ENCODE results near the gene SDK1. TPM values are rescaled to one million over a fixed set of nuclear protein-coding genes. Genes with fewer than 3 reads are reported as not detected.

SDK1 gene
- total RNA-seq, 1 donor from 2014 or later, result 0.26 TPM

DNA sequence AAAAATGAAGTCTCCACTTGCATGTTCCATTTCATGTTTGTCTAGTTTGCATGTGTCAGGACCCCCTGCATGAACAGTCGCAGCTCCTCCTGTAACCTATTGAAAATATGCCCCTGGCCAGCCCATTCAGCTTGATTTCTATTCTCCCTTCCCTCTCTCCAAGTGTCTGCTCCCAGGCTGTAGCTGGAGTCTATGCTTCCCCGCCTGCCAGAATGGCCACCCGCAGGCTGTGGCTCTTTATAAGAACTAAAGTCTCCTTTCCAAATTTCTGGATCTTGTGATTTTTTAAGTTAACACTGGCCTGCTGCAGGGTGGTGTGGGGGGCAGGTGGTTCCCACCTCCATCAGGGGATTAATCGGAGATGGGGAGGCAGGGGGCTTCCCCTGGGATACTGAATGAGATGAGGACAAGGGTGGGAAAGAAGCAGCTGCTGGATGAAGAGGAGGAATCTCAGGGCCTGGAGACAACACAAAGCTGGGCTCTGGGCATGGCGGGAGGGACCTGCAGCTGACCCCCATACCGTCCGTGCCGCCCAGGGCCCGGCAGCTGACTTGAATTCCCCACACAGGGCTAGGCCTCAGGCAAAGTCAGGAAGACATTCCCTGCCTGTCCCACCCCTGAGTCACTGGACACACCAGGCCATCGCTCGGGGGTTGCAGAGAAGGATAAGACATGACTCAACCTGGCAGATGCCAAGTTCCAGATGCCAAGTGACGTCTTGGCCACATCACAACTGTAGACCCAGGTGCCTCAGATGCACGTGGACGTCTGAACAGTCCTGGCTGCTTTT is 981.6 kb downstream of the SDK1 start:
- no peak overlapping the region for H3K4me3 ChIP-seq (ENCODE audit: low read depth, low read length)
- DNase-seq (ENCODE audit: low read depth) (peak; percentile 19), FAIRE-seq (no peak)
- TF ChIP-seq, protein P1, sequence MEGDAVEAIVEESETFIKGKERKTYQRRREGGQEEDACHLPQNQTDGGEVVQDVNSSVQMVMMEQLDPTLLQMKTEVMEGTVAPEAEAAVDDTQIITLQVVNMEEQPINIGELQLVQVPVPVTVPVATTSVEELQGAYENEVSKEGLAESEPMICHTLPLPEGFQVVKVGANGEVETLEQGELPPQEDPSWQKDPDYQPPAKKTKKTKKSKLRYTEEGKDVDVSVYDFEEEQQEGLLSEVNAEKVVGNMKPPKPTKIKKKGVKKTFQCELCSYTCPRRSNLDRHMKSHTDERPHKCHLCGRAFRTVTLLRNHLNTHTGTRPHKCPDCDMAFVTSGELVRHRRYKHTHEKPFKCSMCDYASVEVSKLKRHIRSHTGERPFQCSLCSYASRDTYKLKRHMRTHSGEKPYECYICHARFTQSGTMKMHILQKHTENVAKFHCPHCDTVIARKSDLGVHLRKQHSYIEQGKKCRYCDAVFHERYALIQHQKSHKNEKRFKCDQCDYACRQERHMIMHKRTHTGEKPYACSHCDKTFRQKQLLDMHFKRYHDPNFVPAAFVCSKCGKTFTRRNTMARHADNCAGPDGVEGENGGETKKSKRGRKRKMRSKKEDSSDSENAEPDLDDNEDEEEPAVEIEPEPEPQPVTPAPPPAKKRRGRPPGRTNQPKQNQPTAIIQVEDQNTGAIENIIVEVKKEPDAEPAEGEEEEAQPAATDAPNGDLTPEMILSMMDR (IDR thresholded peaks at IDR 0.05; ENCODE audit: insufficient read depth, low read length, severe bottlenecking), result no peak
- no peaks in the 10 kb centered on the region for H3K27me3 ChIP-seq (ENCODE audit: control insufficient read depth, insufficient read depth, low read length)
- no peaks in the 10 kb centered on the region for H3K36me3 ChIP-seq (ENCODE audit: control insufficient read depth, insufficient read depth, low read length)

DNA sequence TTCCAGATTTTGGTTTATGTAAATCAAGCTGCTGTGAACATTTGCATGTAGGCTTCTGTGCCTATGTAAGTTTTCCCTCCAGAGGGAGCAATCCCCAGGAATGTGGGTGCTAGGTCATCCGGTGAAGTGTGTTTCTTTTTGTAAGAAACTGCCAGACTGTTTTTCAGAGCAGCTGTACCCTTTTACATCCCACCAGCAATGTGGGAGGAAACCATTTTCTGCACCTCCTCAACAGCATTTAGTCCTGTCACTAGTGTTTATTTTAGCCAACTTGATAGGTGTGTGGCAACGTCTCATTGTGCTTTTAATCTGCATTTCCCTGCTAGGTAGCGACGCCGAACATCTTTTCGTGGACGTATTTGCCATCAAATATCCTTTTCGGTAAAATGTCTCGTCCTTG is 985.3 kb downstream of the SDK1 start:
- no peak for FAIRE-seq
- no peaks in the 10 kb centered on the region for H3K36me3 ChIP-seq (ENCODE audit: control insufficient read depth, insufficient read depth, low read length)
- DNase-seq (ENCODE audit: low read depth), result peak; percentile 2
- H3K4me3 ChIP-seq (ENCODE audit: low read depth, low read length), result no peak overlapping the region
- no peaks in the 10 kb centered on the region for H3K27me3 ChIP-seq (ENCODE audit: control insufficient read depth, insufficient read depth, low read length)
- TF ChIP-seq, protein P1 (IDR thresholded peaks at IDR 0.05; ENCODE audit: insufficient read depth, low read length, severe bottlenecking), result no peak

DNA sequence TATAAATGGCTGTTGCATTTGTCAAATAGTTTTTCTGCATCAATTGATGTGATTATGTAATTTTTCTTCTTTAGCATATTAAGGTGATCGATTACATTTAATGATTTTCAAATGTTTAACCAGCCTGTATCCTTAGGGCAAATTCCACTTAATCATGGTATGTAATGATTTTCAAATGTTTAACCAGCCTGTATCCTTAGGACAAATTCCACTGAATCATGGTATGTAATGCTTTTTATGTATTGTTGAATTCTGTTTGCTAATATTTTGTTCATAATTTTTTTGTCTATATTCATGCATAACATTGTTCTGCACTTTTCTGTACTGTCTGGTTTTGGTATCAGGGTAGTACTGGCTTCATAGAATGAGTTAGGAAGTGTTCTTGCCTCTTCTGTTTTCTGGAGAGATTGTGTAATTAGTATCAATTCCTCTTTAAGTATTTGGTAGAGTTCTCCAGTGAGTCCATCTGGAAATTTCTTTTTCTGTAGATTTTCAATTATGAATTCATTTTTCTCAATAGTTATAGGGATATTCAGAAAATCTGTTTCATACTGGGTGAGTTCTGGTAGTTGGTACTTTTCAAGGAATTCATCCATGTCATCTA is 987.8 kb downstream of the SDK1 start:
- Histone ChIP-seq H3K4me3 (ENCODE audit: low read depth, low read length) (no peak overlapping the region), H3K36me3 (ENCODE audit: control insufficient read depth, insufficient read depth, low read length) (no peaks in the 10 kb centered on the region), H3K27me3 (ENCODE audit: control insufficient read depth, insufficient read depth, low read length) (no peaks in the 10 kb centered on the region)
- no peak for FAIRE-seq
- TF ChIP-seq, protein P1 (IDR thresholded peaks at IDR 0.05; ENCODE audit: insufficient read depth, low read length, severe bottlenecking), result no peak
- DNase-seq (ENCODE audit: low read depth), result no peak

DNA sequence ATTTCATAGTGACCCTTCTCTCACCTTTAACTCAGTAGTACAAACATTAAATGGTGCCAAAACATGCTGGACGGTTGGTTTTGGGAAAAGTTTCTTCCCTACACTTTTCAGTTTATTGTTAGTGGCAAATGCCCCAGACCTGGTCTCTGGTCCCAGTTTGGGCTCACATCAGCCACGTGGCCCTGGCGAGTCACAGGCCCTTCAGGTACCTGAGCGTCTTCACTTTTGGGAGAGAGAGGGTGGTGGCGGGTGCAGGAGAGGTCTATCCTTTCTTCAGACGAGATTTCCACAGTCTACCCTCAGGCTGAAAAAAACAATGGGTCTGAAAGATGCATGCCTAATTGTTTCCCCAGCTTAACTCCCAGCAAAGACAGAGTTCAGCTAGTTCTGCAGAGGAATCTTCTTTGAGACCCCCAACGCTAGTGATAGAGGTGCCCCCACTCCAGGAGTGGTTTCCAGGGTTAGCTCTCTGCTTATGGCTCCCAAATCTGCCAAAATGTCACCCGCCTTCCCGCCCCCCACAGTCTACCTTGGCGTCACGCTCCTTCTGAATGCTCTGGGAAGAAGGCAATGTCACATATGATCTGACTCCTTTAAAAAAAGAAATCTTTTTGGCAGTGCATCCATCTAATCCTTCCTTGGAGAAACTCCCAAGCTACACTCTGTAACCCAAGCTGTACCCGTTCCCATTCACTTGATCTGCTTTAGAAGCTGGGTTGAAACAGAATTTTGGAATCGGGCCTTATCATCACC is 996.3 kb downstream of the SDK1 start:
- TF ChIP-seq, protein P1 (IDR thresholded peaks at IDR 0.05; ENCODE audit: insufficient read depth, low read length, severe bottlenecking), result no peak
- DNase-seq (ENCODE audit: low read depth) (no peak), FAIRE-seq (no peak)
- Histone ChIP-seq H3K36me3 (ENCODE audit: control insufficient read depth, insufficient read depth, low read length) (no peaks in the 10 kb centered on the region), H3K4me3 (ENCODE audit: low read depth, low read length) (no peak overlapping the region), H3K27me3 (ENCODE audit: control insufficient read depth, insufficient read depth, low read length) (no peaks in the 10 kb centered on the region)

DNA sequence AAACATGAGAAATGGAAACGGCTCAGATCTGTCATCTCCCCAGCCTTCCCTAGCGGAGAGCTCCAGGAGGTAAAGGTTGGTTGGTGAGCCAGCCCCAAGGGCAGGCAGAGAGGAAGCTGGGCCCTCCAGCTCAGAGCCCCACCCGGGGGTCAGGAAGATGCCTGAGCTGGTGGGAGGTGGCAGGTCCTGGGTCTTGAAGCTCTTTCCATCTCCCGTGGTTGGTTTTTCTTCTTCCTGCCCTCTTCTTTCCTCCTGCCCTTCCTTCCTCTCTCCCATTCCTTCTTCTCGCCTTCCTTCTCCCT is 996.8 kb downstream of the SDK1 start:
- TF ChIP-seq, protein P1 (IDR thresholded peaks at IDR 0.05; ENCODE audit: insufficient read depth, low read length, severe bottlenecking), result no peak

More for the DNA sequence above, 996.8 kb downstream of the SDK1 start:
- FAIRE-seq (no peak), DNase-seq (ENCODE audit: low read depth) (no peak)
- Histone ChIP-seq H3K36me3 (ENCODE audit: control insufficient read depth, insufficient read depth, low read length) (no peaks in the 10 kb centered on the region), H3K4me3 (ENCODE audit: low read depth, low read length) (no peak overlapping the region), H3K27me3 (ENCODE audit: control insufficient read depth, insufficient read depth, low read length) (no peaks in the 10 kb centered on the region)
